NCI-H1092 treated with DMSO at 0.1 percent for 48 hours (cell line): ENCODE data around the gene SPATA3.

Experiments used
- DNase-seq: peaks from one replicate; lab custom pipeline; 2025; lab: John Stamatoyannopoulos, UW

SPATA3 gene

DNA sequence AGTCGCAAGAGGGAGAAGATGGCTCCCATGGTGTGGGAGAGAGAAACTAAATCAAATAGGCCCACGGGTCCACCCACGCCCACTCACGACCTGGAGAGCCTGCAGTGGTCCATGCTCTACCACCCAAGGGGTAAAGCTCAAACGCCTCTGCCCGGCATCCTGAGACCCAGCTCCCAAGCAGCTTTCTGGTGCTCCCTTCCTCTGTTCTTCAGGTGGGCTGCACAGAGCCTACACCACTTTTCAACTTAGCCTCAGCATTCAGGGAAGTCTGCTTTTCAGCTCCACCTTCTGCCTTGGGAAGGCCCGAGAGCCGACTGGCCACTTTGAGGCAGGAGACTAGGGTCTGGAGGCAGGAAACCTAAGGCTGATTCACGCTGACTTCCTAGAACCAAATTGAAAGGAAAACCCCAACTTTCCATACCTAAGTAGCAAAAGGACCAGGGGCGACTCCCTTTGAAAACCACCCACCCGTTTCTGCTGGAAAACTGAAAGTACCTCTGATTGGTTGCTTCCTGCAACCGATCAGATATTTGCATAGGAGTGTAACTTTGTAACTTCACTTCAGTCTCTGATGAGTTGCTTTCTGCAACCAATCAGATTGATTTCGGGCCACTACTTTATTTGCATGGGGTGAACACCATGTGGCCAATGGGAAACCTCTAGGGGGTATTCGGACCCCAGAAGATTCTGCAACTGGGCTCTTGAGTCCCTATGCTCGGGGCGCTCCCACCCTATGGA, 26.8 kb upstream of the SPATA3 start:
- DNase-seq, result no peak

DNA sequence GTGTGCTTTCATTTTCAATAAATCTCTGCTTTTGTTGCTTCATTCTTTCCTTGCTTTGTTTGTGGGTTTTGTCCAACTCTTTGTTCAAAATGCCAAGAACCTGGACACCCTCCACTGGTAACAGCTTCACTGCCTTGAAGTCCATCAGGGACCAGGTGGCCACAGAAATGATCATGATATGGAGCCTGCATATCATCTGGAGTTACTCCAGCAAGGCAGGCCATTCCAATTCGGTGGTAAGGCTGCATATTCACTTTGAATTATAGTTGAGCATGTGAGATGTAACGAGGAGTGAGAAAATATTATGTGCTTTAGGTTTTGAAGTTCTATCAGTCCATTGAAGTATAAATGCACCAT, 26.3 kb upstream of the SPATA3 start:
- DNase-seq, result no peak

DNA sequence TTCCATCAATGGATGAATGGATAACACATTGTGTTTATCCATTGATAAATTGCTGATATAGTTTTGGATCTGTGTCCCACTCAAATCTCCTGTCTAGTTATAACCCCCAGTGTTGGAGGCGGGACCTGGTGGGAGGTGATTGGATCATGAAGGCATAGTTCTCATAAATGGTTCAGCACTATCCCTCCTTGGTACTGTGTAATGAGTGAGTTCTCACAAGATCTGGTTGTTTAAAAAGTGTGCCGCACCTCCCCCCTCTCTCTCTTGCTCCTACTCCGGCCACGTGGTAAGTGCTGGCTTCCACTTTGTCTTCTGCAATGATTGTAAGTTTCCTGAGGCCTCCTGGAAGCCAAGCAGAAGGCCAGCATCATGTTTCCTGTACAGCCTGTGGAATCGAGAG, 23.9 kb upstream of the SPATA3 start:
- no peak for DNase-seq

DNA sequence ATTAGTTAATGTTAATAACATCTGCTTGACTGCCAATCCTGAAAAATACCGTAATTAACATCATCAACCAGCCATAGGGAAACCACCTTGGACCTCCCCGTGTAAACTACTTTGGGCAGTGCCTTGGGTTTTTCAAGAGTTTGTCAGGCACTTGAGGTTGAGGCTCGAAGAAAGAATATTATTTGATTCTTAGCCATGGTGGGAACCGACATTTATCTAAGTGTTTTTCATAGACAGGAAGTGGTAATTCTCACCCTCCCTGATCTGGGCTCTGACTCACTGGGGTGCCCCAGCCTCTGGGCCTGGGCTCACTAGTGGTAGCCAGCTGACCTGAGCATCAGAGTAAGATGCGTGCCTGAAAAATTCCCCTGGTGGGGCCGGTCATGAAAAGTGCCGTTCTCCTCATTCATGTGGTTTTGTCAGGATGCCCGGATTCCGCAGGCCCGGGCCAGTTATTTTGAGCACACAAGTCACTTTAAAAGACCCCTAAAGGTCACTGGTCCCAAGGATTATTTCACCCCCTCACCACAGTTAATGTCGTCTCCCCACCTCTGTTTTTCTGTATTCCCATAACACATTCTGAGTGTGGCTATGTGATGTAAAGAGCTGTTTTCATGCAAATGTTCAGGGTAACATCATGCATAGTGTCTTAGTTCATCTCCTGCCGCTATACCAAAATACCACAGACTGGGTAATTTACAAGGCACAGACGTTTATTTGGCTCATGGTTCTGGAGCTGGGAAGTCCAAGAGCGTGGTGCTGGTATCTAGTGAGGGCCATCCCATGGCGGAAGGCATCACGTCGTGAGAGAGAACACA, 21.6 kb upstream of the SPATA3 start:
- DNase-seq, result no peak

DNA sequence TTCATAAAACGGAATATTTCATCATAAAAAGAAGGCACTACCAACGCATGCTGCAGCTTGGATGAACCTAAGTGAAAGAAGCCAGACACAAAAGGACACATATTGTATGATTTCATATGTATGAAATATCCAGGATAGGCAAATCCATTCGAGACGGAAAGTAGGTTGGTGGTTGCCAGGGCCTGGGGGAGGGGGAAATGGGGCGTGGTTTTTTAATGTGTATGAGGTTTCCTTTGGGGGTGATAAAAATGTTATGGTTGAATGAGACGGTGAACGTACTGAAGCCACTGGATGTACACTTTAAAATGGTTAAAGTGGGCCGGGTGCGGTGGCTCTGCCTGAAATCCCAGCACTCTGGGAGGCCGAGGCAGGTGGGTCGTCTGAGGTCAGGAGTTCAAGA, 20.0 kb upstream of the SPATA3 start:
- DNase-seq, result no peak

DNA sequence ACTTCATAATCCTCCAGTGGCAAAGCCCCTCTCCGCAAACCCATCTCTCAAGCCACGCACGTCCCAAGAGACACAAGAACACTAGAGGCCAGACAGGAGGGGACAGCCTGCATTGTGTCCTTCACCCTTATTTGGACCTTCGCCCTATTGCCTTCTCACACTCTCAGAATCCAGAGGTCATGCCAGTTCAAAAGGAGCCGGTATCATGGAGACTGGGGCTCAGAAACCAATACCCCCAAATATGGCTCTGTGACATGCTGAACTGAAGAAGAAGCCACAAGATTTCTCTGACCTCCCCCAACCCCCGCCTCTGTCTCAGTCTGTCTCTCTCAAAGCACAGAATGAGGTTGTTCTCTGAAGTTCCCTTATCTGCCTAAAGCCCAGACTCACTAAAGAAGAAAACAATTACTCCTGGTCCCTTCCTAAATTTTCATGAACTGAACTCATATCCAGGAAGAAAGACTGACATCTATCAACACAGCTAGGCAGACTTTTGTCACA, 19.2 kb upstream of the SPATA3 start:
- no peak for DNase-seq

DNA sequence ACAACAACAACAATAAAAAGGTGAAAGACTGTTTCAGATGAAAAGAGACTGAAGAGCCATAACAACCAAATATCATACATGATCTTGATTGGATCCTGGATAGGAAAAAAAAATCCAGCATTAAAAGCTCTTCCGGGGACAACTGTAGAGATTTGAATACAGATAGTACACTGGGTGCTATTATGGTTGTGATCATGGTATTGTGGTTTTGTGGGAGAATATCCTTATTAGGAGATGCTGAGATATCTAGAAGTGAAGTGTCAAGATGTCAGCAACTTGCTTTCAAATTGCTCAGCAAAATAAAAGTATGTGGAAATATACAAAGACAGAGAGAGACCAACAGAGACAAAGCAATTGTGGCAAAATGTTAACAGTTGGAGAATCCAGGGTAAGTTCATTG, 15.5 kb upstream of the SPATA3 start:
- DNase-seq, result no peak

DNA sequence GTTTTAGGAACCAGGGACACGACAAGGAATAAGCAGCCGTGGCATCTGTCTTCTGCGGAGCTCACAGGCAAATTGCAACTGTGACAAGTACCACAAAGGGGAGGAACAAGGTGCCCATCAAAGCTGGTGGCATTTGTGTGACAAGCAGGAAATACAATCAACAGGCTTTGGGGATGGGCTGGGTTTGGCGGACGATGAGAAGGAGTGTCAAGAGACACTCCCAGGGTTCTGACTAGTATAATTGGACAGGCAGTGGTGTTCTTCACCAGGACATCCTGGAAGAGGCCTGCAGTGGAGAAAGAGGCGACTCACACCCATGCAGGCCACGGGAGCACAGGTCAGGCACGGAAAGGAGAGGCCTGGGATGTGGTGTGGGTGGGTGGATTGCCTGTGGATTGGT, 14.2 kb upstream of the SPATA3 start:
- no peak for DNase-seq

DNA sequence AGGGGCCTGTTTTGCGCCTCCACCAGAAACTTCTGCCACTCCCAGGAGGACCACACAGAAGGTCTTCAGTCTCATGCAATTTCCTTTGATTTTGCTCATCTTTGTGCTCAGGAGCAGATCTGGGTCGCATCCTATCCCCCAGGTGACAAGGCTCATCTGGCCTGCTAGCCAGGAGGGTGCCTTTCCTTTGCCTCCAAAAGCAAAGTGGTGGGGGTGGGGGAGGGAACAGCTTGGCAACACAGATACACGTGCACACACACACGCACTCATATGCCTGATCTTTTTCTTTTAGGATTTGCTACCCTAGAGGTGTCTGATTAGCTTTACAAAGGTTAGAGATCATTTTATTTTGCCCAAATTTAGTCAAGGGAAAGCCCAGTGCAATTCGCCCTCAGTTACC, 13.8 kb upstream of the SPATA3 start:
- DNase-seq, result no peak

DNA sequence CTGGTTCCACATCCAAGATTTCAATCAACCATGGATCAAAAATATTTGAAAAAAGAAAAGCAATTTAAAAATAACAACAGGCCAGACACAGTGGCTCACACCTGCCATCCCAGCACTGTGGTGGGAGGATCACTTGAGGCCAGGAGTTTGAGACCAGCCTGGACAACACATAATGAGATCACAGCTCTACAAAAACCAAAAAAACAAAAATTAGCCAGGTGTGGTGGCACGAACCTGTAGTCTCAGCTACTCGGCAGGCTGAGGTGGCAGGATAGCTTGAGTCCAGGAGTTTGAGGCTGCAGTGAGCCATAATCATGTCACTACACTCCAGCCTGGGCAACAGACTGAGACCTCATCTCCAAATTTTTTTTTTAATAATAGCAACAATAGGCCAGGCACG, 13.4 kb upstream of the SPATA3 start:
- no peak for DNase-seq

DNA sequence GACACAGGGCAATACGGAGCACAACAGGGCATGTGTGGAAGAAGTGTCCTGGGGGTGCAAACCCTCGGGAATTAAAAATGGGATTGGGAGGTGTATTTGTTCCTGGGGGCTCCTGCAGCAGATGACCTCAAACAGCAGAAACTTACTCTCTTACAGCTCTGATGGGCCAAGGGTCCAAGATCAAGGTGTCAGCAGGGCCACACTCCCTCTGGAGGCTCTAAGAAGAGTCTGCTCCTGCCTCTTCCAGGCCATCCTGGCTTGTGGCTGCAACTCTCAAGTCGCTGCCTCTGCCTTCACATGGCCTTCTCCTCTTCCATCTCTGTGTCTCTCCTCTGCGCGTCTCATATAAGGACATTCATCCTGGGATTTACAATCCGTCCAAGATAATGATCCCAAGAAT, 12.4 kb upstream of the SPATA3 start:
- no peak for DNase-seq

DNA sequence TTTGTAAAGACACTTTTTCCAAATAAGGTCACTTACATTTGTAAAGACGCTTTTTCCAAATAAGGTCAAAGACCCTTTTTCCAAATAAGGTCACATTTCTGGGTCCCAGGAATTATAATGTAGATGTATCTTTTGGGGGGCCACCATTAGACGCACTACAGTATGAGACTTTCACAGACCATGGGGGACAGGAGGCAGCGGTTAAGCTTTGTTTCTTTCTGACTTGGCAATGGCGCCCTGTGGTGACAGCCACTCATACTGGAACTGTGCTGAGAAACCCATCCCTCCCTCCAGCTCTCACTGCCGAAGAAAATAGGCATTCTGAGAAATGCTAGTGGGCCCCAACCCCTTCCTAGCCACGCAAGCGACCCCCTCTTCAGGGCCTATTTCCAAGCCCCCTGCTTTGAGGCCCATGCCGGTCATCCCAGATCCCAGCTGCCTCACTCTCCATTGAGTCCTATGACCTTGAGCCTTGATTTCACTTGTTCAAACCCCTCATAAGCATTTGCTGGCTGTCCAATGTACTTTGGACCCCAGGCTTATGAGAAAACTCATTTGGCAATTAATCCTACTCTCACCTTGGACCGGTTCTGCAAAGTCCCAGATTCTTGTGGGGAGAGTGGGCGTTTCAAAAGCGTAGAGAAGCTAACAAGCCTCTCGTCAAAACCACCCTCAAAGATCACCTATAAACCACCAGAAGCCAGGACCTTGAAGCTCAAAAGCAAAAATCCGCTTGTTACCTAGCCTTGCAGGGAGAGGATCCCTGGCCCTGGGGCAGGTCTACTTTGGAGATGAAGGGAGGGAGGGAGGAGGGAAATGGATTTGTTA, 11.3 kb upstream of the SPATA3 start:
- DNase-seq, result no peak

DNA sequence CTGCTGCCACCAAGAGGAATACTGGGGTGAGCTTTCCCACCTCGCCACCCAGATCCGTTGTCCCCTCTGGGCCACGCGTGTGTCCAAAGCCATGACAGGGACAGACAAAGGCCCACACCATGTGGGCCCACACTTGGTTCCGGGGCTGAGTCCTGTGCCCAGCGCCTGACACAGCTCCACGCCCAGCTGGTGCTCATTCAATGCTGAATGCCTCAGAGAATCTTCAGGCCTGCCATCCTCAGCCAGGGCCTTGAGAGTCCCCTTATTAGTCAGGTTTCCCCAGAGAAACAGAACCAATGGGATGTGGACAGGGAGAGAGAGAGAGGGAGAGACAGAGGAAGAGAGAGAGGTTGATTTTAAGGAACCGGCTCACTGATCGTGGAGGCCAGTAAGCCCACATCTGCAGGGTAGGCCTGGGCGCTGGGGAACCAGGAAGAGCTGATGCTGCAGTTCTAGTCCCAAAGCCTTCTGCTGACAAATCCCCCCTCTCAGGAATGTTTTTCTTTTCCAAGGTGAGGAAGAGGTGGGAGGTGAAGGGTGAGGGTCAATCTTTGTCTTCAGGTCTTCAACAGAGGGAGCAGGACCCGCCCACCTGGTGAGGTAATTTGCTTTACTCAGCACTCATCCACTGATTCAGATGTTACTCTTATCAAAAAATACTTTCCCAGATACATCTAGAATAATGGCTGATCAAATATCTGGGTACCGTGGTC, 10.2 kb upstream of the SPATA3 start:
- no peak for DNase-seq

DNA sequence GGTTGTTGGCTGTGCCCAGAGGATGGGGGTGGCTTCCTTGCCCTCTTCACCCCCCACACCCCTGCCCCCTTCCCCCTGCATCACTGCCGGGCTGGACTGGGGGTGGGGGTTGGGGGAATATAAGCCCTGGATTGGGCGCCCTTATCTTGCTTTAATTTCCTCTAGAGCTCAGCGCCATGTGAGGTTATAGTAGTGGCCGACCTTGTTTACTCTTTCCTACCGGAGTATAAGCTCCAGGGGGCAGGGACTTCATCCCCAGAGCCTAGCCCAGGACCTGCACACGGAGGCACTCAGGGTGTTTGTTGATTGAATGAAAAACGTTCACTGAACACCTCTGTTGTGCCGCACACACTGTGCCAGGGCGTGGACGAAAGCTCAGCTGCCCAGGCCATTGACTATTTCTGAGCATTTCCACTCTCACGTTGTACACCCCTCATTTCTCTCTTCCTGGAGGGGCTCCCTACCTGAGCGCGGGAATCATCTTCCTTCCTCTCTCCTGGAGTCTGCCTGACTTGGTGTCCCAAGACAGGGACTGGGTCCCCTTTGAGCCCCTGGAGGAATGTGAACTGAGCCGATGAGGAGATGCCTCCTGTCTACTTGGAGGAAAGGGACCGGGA, 9.3 kb upstream of the SPATA3 start:
- DNase-seq, result no peak

DNA sequence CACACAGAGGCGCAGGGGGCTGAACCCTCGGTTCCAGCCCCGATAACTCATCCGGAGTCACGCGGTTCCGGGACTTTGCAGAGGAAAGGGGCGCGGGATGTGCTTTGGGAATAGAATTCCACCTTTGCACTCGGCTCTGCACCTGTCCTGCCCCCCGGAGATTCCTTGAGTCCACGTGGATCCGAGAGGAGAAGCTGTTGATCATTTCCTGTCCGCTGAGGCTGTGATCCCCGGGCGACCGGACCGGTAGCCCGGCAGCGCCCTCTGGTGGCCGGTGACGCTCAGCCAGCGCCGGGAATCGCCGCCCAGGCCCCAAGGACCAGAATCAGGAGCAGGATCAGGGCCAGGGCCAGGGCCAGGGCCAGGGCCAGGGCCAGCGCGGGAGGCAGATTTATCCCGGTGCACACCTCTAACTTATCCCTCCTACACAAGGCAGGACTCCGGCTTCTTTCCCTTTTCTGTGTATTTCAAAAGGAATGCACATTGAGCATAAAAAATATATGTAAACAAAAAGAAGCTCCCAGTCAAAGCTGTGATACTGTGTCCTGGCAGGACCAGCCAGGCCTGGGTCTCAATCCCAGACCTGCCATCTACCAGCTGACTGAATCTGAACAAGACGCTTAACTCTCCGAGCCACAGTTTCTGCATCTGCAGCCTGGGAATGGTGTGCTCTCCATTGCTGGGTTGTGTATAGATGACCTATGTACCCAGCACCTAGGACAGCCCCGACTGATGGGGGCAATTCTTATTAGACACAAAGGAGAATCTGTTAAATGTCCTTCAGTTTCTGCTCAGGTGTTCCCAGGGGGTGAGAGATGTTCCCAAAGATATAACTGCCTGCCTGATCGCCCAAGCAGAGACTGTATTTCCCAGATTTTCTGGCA, 8.5 kb upstream of the SPATA3 start:
- peak; percentile 42 for DNase-seq

DNA sequence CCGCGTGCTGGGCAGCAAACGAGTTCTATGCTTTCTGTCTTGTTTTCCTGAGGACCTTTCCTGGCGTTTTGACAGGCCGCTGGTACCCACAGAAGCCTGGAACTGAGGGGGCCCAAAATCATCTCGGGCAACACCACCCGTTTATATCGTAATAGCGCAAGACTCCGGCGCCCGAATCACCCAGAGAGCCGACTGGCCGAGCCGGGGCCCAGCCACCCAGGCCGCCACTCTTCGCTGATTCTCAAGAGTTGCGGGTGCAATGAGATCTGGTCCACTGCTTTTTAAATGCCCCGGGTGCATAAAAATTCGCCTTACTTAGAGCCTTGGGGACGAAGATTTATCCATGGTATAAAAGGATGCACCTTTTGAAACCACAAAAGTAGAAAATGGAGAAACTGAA, 6.2 kb upstream of the SPATA3 start:
- no peak for DNase-seq

DNA sequence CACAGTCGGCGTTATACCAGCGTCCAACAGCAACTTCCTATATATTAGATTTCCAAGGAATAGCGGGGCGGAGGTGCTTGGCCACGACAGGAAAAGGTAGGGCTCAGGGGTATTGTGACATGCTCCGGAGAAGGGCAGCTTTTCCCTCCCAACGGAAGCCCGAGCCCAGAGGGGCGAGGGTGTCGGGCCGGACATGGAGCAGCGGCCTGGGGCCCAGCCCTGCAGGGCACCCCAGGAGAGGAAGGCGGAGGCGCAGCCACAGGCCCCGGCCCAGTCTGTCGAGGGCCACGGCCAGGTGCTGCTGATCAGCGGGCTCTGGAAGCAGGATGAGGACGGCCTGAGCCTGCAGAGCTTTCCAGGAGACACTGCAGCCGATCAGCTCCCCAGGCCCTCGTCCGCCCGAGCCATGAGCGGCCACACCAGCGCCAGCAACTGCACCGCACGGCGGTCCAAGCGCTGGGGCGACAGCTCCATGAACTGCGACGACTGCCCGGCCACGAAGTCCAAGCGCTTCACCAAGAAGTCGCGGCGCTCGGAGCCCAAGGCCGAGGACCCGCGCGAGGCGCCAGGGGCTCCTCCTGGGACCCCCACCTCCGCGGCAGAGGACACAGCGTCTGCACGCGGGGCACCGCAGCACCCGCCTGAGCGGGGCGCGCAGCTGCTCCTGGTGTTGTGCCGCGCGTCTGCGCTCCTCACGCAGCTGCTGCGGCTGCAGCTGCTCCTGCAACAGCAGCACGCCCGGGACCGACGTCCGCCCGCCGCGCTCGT, 5.6 kb upstream of the SPATA3 start:
- no peak for DNase-seq

DNA sequence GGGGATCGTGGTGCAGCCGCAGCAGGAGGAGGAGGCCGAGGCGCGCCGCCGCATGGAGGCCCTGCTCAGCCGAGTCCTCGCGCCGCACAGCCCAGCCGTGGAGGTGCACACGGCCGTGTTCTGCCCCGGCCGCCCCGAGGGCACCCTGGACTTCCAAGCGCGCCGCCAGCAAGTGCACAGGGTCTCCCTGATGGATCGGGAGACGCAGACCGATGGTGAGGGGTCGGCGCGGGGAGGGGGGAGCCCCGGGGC, 5.1 kb upstream of the SPATA3 start:
- DNase-seq, result no peak

DNA sequence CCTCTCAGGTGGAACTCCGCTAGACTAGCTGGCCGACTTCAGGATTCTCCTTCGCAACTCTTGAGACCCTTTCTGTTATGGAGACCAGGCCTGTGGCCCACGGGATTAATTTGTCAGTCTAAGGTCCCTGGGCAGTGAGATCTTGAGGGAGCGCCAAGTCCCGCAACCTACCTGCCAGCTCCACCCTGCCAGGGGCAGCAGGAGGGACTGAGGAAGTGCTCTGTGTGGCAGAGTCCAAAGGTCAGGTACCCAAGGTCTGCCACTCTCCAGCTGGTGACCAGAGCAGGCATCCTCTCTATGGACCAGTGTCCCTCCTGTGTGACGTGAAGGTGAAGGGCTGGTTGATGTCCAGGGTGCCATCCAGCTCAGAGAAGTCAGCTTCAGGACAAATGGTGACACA, 4.3 kb upstream of the SPATA3 start:
- DNase-seq, result no peak

DNA sequence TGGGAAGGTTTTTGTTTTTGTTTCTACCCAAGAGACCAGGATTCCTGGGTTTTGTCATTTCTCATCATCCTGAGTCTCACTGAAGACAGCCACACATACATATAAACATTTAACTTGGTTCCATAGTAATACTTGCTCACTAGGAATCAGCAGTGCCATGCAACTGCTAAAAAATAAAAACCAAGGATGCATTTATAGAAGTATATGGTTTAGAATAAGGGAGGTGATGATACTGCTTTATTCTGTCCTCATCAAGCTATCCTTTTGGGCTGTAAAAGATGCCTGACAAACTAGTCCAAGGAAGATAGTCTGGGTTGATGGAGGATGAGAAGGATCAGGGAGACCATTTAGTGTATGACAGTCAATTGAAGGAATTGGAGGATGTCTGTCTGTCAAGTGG, 740 bp downstream of the SPATA3 start:
- no peak for DNase-seq
